ENCODE results near the gene PAF1. TPM values are rescaled to one million over a fixed set of nuclear protein-coding genes. Genes with fewer than 3 reads are reported as not detected.

PAF1 gene
- polyA plus RNA-seq, 2 of the 4 experiments (the other 2 are of a cell fraction), result 103 to 110 TPM

GRCh38 chr19:39384839-39385568, 5.9 kb downstream of the PAF1 start:
- Histone ChIP-seq H3K4me1 (peaks cover 6% of the 10 kb centered on the region; the same call in 2 of the 3 replicates), H3K9me3 (no peaks in the 10 kb centered on the region), H3K4me3 (no peak overlapping the region), H3K4me2 (no peak overlapping the region), H3K27ac (no peak overlapping the region)
- ATAC-seq (peak in 1 of 2 experiments; percentile 4; a peak in 1 of 6 replicates), DNase-seq (ENCODE audit: low read depth in 1 of 2, low spot score in 1 of 2) (no peak), FAIRE-seq (no peak)
- WGBS (ENCODE audit: missing lambda C conversion rate), result 75% methylated on average over 9 of the region's 9 CpGs
- ChIA-PET POLR2A (interaction anchor here (1.0 kb wide), 1 partner anchor 13 kb away, joined by 4 read pairs; no protein-coding TSS in a partner anchor), CTCF (interaction anchor here (0.6 to 5.4 kb wide), 8 partner anchors 9 to 880 kb away, joined by 3 to 50 read pairs (median 4); partner anchors contain the start of genes MRPS12, PLEKHG2 and SARS2)
- TF ChIP-seq ZSCAN20 (CRISPR knock-in tag; IDR thresholded peaks at IDR 0.05) (no peak), HOXA7 (CRISPR knock-in tag; IDR thresholded peaks at IDR 0.05) (peak; percentile 41; the same call in 1 of the 2 replicates), JUN (IDR thresholded peaks at IDR 0.05) (peak in 1 of 2 experiments; percentile 17; a peak in 1 of 5 replicates), MAZ (IDR thresholded peaks at IDR 0.05; ENCODE audit: borderline replicate concordance, low read depth, low read length) (no peak), POLR2AphosphoS2 (conservative IDR thresholded peaks at IDR 0.05; ENCODE audit: low read length) (peak; percentile 30; the same call in 1 of the 2 replicates), EHMT2 (IDR thresholded peaks at IDR 0.05; ENCODE audit: low read depth) (no peak), PBX3 (IDR thresholded peaks at IDR 0.05) (no peak), ZFP36 (IDR thresholded peaks at IDR 0.05; ENCODE audit: borderline replicate concordance, partially characterized antibody) (no peak), REST (IDR thresholded peaks at IDR 0.05) (no peak), FOXS1 (CRISPR knock-in tag; IDR thresholded peaks at IDR 0.05) (no peak), SREBF2 (IDR thresholded peaks at IDR 0.05) (no peak), KDM5A (IDR thresholded peaks at IDR 0.05) (no peak), TFCP2L1 (CRISPR knock-in tag; IDR thresholded peaks at IDR 0.05) (peak; percentile 41; the same call in 1 of the 2 replicates), CHD2 (IDR thresholded peaks at IDR 0.05; ENCODE audit: low read length, partially characterized antibody) (no peak), EHF (CRISPR knock-in tag; IDR thresholded peaks at IDR 0.05) (no peak), NR3C1 (IDR thresholded peaks at IDR 0.05) (no peak)

GRCh38 chr19:39382991-39383828, 7.7 kb downstream of the PAF1 start:
- no peak for DNase-seq (ENCODE audit: low read depth in 1 of 2, low spot score in 1 of 2)
- no peaks in the 10 kb centered on the region for H3K9me3 ChIP-seq
- 92% methylated on average over 18 of the region's 18 CpGs for WGBS (ENCODE audit: missing lambda C conversion rate)
- FAIRE-seq, result no peak
- TF ChIP-seq ZFP36 (IDR thresholded peaks at IDR 0.05; ENCODE audit: borderline replicate concordance, partially characterized antibody), result no peak
- no peak for TF ChIP-seq E2F6 (IDR thresholded peaks at IDR 0.05; ENCODE audit: borderline replicate concordance, low read depth)
- no peak for TF ChIP-seq ZC3H11A (IDR thresholded peaks at IDR 0.05)
- no peak for TF ChIP-seq HOXB5 (CRISPR knock-in tag; IDR thresholded peaks at IDR 0.05)
- TF ChIP-seq SMC3 (IDR thresholded peaks at IDR 0.05), result no peak
- TF ChIP-seq JUNB (IDR thresholded peaks at IDR 0.05), result no peak
- no peak for TF ChIP-seq FOXS1 (CRISPR knock-in tag; IDR thresholded peaks at IDR 0.05)
- TF ChIP-seq POLR2A (IDR thresholded peaks at IDR 0.05; ENCODE audit: low read length), result no peak
- TF ChIP-seq ESRRA (IDR thresholded peaks at IDR 0.05; ENCODE audit: borderline replicate concordance, low read length), result no peak
- TF ChIP-seq MAX (IDR thresholded peaks at IDR 0.05), result no peak
- no peak for TF ChIP-seq GATA3 (IDR thresholded peaks at IDR 0.05; ENCODE audit: borderline replicate concordance)
- TF ChIP-seq RCOR1 (IDR thresholded peaks at IDR 0.05; ENCODE audit: low read depth, low read length), result no peak
- no peak for TF ChIP-seq RFX5 (IDR thresholded peaks at IDR 0.05)
- TF ChIP-seq POLR2AphosphoS2 (conservative IDR thresholded peaks at IDR 0.05; ENCODE audit: low read length), result no peak
- no peak for TF ChIP-seq MAFK (IDR thresholded peaks at IDR 0.05; ENCODE audit: partially characterized antibody)
- TF ChIP-seq NR3C1 (IDR thresholded peaks at IDR 0.05), result no peak
- no peak for TF ChIP-seq SREBF2 (IDR thresholded peaks at IDR 0.05)
- no peak for TF ChIP-seq RAD21 (conservative IDR thresholded peaks at IDR 0.05 in 1 of 2, IDR thresholded peaks at IDR 0.05 in 1 of 2)
- H3K27ac ChIP-seq, result peak overlapping the region in 1 of 2 experiments; percentile 2; a peak in 1 of 6 replicates
- H3K4me3 ChIP-seq, result no peak overlapping the region
- H3K4me1 ChIP-seq, result no peaks in the 10 kb centered on the region
- ChIA-PET POLR2A (interaction anchor here (0.6 to 3.5 kb wide), 3 partner anchors 8 to 47 kb away, joined by 3 to 22 read pairs (median 5); partner anchors contain the start of genes MED29 and PAF1), CTCF (interaction anchor here (0.7 to 5.4 kb wide), 13 partner anchors 8 to 296 kb away, joined by 3 to 50 read pairs (median 5); partner anchors contain the start of genes MED29, PAF1, PLEKHG2 and SAMD4B)
- H3K4me2 ChIP-seq, result no peak overlapping the region
- peak; percentile 3 to 5; a peak in 2 of 6 replicates for ATAC-seq
